H9 (cell line): ENCODE results near the gene ERAP2. TPM values are rescaled to one million over a fixed set of nuclear protein-coding genes. Genes with fewer than 3 reads are reported as not detected.

ENCODE experiments used
- DNase-seq: peaks from one replicate; pipeline ENCODE4 v3.0.0-alpha.2; 2017
- H2AFZ ChIP-seq: one replicate; pipeline ENCODE4 v1.6.1; 2013; ENCODE audit warnings: mild to moderate bottlenecking, low read length, control low read depth, moderate library complexity
- H2AK5ac ChIP-seq: 2 replicates; pipeline ENCODE4 v1.6.1; 2013; ENCODE audit warnings: low read length, control low read depth, mixed read lengths; ENCODE audit not compliant: insufficient read length
- H2BK120ac ChIP-seq: one replicate; pipeline ENCODE4 v1.6.1; 2013; ENCODE audit warnings: low read depth, mild to moderate bottlenecking, low read length, control low read depth, inconsistent platforms; ENCODE audit not compliant: poor library complexity, severe bottlenecking
- H2BK12ac ChIP-seq: 2 replicates; pipeline ENCODE4 v1.6.1; 2013; ENCODE audit warnings: low read length, control low read depth, mixed read lengths, low read depth; ENCODE audit not compliant: insufficient read length
- H2BK15ac ChIP-seq: 2 replicates; pipeline ENCODE4 v1.6.1; 2013; ENCODE audit warnings: low read depth, low read length, control low read depth
- H2BK20ac ChIP-seq: one replicate; pipeline ENCODE4 v1.6.1; 2013; ENCODE audit warnings: low read depth, mild to moderate bottlenecking, low read length, control low read depth, inconsistent platforms; ENCODE audit not compliant: poor library complexity, severe bottlenecking
- H2BK5ac ChIP-seq: 2 replicates; pipeline ENCODE4 v1.6.1; 2013; ENCODE audit warnings: low read length, control low read depth, mixed read lengths; ENCODE audit not compliant: insufficient read length
- H3K14ac ChIP-seq: 2 replicates; pipeline ENCODE4 v1.6.1; 2013; ENCODE audit warnings: low read length, control low read depth; ENCODE audit not compliant: insufficient read depth
- H3K18ac ChIP-seq: 2 replicates; pipeline ENCODE4 v1.6.1; 2013; ENCODE audit warnings: low read depth, mild to moderate bottlenecking, mixed read lengths, low read length, control low read depth; ENCODE audit not compliant: insufficient read length
- H3K23ac ChIP-seq: 2 replicates; pipeline ENCODE4 v1.6.1; 2013; ENCODE audit warnings: low read length, control low read depth, mixed read lengths, low read depth; ENCODE audit not compliant: insufficient read length
- H3K23me2 ChIP-seq: 2 replicates; pipeline ENCODE4 v1.6.1; 2013; ENCODE audit warnings: low read depth, mild to moderate bottlenecking, mixed read lengths, low read length, control low read depth; ENCODE audit not compliant: insufficient read length, poor library complexity, severe bottlenecking
- H3K27ac ChIP-seq: 2 replicates; pipeline ENCODE4 v1.5.1; 2013; ENCODE audit warnings: low read length, control low read depth, mixed read lengths, low read depth; ENCODE audit not compliant: insufficient read length
- H3K27me3 ChIP-seq: 2 replicates; pipeline ENCODE4 v1.6.1; 2013; ENCODE audit warnings: low read length, control low read depth, inconsistent platforms; ENCODE audit not compliant: insufficient read depth
- H3K4ac ChIP-seq: 2 replicates; pipeline ENCODE4 v1.6.1; 2013; ENCODE audit warnings: low read depth, mild to moderate bottlenecking, control low read depth, inconsistent platforms, low read length, moderate library complexity
- H3K4me1 ChIP-seq: 2 replicates; pipeline ENCODE4 v1.6.1; 2013; ENCODE audit warnings: low read length, control low read depth, inconsistent platforms; ENCODE audit not compliant: insufficient read depth
- H3K4me2 ChIP-seq: 2 replicates; pipeline ENCODE4 v1.6.1; 2013; ENCODE audit warnings: low read length, control low read depth, mixed read lengths; ENCODE audit not compliant: insufficient read length, insufficient read depth
- H3K56ac ChIP-seq: 2 replicates; pipeline ENCODE4 v1.6.1; 2013; ENCODE audit warnings: low read depth, mild to moderate bottlenecking, mixed read lengths, low read length, control low read depth; ENCODE audit not compliant: insufficient read length
- H3K79me1 ChIP-seq: 2 replicates; pipeline ENCODE4 v1.6.1; 2013; ENCODE audit warnings: low read depth, mild to moderate bottlenecking, moderate library complexity, low read length, control low read depth, inconsistent platforms; ENCODE audit not compliant: insufficient read depth, poor library complexity, severe bottlenecking
- H3K79me2 ChIP-seq: 2 replicates; pipeline ENCODE4 v1.6.1; 2013; ENCODE audit warnings: low read length, control low read depth, inconsistent platforms; ENCODE audit not compliant: insufficient read depth
- H3K9ac ChIP-seq: 2 replicates; pipeline ENCODE4 v1.6.1; 2013; ENCODE audit warnings: low read length, control low read depth, mixed read lengths; ENCODE audit not compliant: insufficient read length; ENCODE audit errors: extremely low read depth
- H3K9me3 ChIP-seq: one replicate; pipeline ENCODE4 v1.6.1; 2013; ENCODE audit warnings: low read depth, low read length, inconsistent platforms; ENCODE audit not compliant: control insufficient read depth
- H3T11ph ChIP-seq: one replicate; pipeline ENCODE4 v1.6.1; 2013; ENCODE audit warnings: mild to moderate bottlenecking, low read length, control low read depth, inconsistent platforms
- H4K20me1 ChIP-seq: one replicate; pipeline ENCODE4 v1.6.1; 2013; ENCODE audit not compliant: control insufficient read depth, insufficient read length, insufficient read depth
- H4K5ac ChIP-seq: 2 replicates; pipeline ENCODE4 v1.6.1; 2013; ENCODE audit warnings: low read depth, mild to moderate bottlenecking, mixed read lengths, low read length, control low read depth; ENCODE audit not compliant: insufficient read length
- H4K8ac ChIP-seq: replicated peaks from 2 replicates; pipeline ENCODE4 v1.6.1; 2013; ENCODE audit warnings: low read length, control low read depth, mixed read lengths, low read depth; ENCODE audit not compliant: insufficient read length
- H4K91ac ChIP-seq: 2 replicates; pipeline ENCODE4 v1.6.1; 2013; ENCODE audit warnings: low read depth, mild to moderate bottlenecking, moderate library complexity, mixed read lengths, low read length, control low read depth; ENCODE audit not compliant: insufficient read length
- H3K27ac Mint-ChIP-seq, 3 experiments: 2 replicates in 2 of 3; 3 replicates in 1 of 3; pipeline ENCODE4 v1.8.0; 2020 to 2021; ENCODE audit warnings: mixed read lengths in 3 of 3, mild to moderate bottlenecking in 1 of 3, moderate library complexity in 1 of 3
- H3K27me3 Mint-ChIP-seq: 2 replicates; pipeline ENCODE4 v1.8.0; 2021; ENCODE audit warnings: low read depth, mild to moderate bottlenecking, moderate library complexity, mixed read lengths
- H3K36me3 Mint-ChIP-seq, 3 experiments: 2 replicates in 2 of 3; 3 replicates in 1 of 3; pipeline ENCODE4 v1.8.0; 2020 to 2021; ENCODE audit warnings: low read depth in 3 of 3, mixed read lengths in 3 of 3; ENCODE audit not compliant: insufficient read depth in 1 of 3
- H3K4me1 Mint-ChIP-seq, 2 experiments: 2 replicates each; pipeline ENCODE4 v1.8.0; 2020; ENCODE audit warnings: mixed read lengths in 2 of 2
- H3K4me3 Mint-ChIP-seq, 2 experiments: 2 replicates in 1 of 2; 3 replicates in 1 of 2; pipeline ENCODE4 v1.8.0; 2020 to 2021; ENCODE audit warnings: mild to moderate bottlenecking in 2 of 2, mixed read lengths in 2 of 2, moderate library complexity in 1 of 2
- H3K9me3 Mint-ChIP-seq, 2 experiments: 2 replicates in 1 of 2; 3 replicates in 1 of 2; pipeline ENCODE4 v1.8.0; 2020; ENCODE audit warnings: mild to moderate bottlenecking in 2 of 2, mixed read lengths in 2 of 2, moderate library complexity in 1 of 2
- whole genome bisulfite sequencing: extraction: QIAGEN DNeasy Blood & Tissue Kit; methylation state at CpG from one replicate; pipeline ENCODE4 v1.1.7; 2013; ENCODE audit warnings: missing lambda C conversion rate, low lambda C conversion rate, mixed read lengths; ENCODE audit not compliant: insufficient read length; ENCODE audit errors: extremely low coverage; 5-methylcytosine and 5-hydroxymethylcytosine counted together
- total RNA-seq: library from RNA; stranded (reverse); gene quantifications from 2 replicates; pipeline ENCODE4 v1.2.1, GENCODE V29; 2021
- TF ChIP-seq, protein P1 (sequence below): fragments of 200-600 bp; sonication (generic); conservative IDR thresholded peaks from 3 replicates; pipeline ENCODE4 v1.8.0; 2021; ENCODE audit warnings: antibody characterized with exemption, mild to moderate bottlenecking

Gene ERAP2
- total RNA-seq, 1 experiment from 2014 or later, result 0.09 TPM

DNA sequence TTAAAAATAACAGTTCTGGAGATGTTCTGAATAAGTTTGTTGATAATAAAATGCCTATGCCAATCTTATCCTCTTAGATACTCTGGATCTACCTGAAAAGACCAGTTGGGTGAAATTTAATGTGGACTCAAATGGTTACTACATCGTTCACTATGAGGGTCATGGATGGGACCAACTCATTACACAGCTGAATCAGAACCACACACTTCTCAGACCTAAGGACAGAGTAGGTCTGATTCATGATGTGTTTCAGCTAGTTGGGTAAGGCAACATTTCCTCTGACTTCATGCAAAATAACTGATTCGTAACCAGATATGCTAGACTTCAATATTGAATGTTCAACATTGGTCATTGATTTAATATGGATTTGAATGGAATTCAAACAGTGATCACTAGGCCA is 27.0 kb downstream of the ERAP2 start:
- Histone ChIP-seq H4K8ac (no peak overlapping the region), H4K91ac (no peak overlapping the region), H3K79me2 (no peaks in the 10 kb centered on the region), H2BK5ac (no peak overlapping the region), H3K27me3 (no peaks in the 10 kb centered on the region), H2BK15ac (no peak overlapping the region), H3K9ac (no peak overlapping the region), H3K4me2 (no peak overlapping the region), H3K9me3 (no peaks in the 10 kb centered on the region), H4K20me1 (no peaks in the 10 kb centered on the region), H3K4ac (no peak overlapping the region), H3K14ac (no peak overlapping the region), H3K4me1 (no peaks in the 10 kb centered on the region), H3K23me2 (no peaks in the 10 kb centered on the region), H3T11ph (no peak overlapping the region), H2BK20ac (no peak overlapping the region), H2BK120ac (no peak overlapping the region), H3K56ac (no peak overlapping the region), H3K23ac (no peak overlapping the region), H3K18ac (no peak overlapping the region), H2AFZ (no peak overlapping the region), H3K27ac (no peak overlapping the region), H4K5ac (no peak overlapping the region), H3K79me1 (no peaks in the 10 kb centered on the region), H2AK5ac (no peak overlapping the region), H2BK12ac (no peak overlapping the region)
- TF ChIP-seq, protein P1, sequence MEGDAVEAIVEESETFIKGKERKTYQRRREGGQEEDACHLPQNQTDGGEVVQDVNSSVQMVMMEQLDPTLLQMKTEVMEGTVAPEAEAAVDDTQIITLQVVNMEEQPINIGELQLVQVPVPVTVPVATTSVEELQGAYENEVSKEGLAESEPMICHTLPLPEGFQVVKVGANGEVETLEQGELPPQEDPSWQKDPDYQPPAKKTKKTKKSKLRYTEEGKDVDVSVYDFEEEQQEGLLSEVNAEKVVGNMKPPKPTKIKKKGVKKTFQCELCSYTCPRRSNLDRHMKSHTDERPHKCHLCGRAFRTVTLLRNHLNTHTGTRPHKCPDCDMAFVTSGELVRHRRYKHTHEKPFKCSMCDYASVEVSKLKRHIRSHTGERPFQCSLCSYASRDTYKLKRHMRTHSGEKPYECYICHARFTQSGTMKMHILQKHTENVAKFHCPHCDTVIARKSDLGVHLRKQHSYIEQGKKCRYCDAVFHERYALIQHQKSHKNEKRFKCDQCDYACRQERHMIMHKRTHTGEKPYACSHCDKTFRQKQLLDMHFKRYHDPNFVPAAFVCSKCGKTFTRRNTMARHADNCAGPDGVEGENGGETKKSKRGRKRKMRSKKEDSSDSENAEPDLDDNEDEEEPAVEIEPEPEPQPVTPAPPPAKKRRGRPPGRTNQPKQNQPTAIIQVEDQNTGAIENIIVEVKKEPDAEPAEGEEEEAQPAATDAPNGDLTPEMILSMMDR, result no peak
- no CpG with 5 or more reads among the region's 2 CpGs for WGBS
- DNase-seq, result no peak
- no peaks in the 10 kb centered on the region for H3K27me3 Mint-ChIP-seq
- no peaks in the 10 kb centered on the region for H3K4me1 Mint-ChIP-seq
- H3K9me3 Mint-ChIP-seq, result no peaks in the 10 kb centered on the region
- H3K27ac Mint-ChIP-seq, result no peak overlapping the region
- H3K4me3 Mint-ChIP-seq, result no peak overlapping the region
- no peaks in the 10 kb centered on the region for H3K36me3 Mint-ChIP-seq
